Brain microvascular endothelial cell (primary cell): ENCODE measurements around the gene SLC35B2.

Experiments
- DNase-seq: peaks from one replicate; pipeline ENCODE4 v3.0.0-alpha.2; 2020
- H3K27ac ChIP-seq: fragments of 250-450 bp; sonication (Bioruptor Pico); 2 replicates; pipeline ENCODE4 v1.5.1; 2020; ENCODE audit warnings: mild to moderate bottlenecking, moderate library complexity
- H3K27me3 ChIP-seq: fragments of 250-450 bp; sonication (Bioruptor Pico); replicated peaks from 2 replicates; pipeline ENCODE4 v1.5.1; 2020; ENCODE audit warnings: mild to moderate bottlenecking
- H3K36me3 ChIP-seq: fragments of 250-450 bp; sonication (Bioruptor Pico); replicated peaks from 2 replicates; pipeline ENCODE4 v1.5.1; 2020; ENCODE audit warnings: mild to moderate bottlenecking
- H3K4me3 ChIP-seq: 2 replicates; pipeline ENCODE4 v1.5.1; 2011; ENCODE audit warnings: low read depth, mild to moderate bottlenecking, control low read depth, low read length, moderate library complexity
- in situ Hi-C: cut with HindIII; loops from 2 replicates; pipeline ENCODE4 v1.10.0; 2017; ENCODE audit warnings: low sequenced_read_pairs, low pct_ligation_motif_present
- TF ChIP-seq, protein P1 (sequence below): IDR thresholded peaks from 2 replicates; pipeline ENCODE4 v1.5.1; 2011; ENCODE audit warnings: low read depth, mild to moderate bottlenecking, moderate library complexity, low read length, control low read depth, inconsistent platforms; ENCODE audit errors: missing control alignments

SLC35B2 gene

GRCh38 chr6:44223319-44224028 lies 33.9 kb downstream of the SLC35B2 start, which contains the start of gene SLC29A1:
Gene SLC29A1 (plus strand): TSS chr6:44223595. CDS start chr6:44227314, 3,719 bp downstream.
- no peak for DNase-seq
- no peak within 1 kb of the TSS for H3K27ac ChIP-seq
- in situ Hi-C loops: no loop called here
- H3K36me3 ChIP-seq: no peaks in the 10 kb centered on the region
- TF ChIP-seq, protein P1, sequence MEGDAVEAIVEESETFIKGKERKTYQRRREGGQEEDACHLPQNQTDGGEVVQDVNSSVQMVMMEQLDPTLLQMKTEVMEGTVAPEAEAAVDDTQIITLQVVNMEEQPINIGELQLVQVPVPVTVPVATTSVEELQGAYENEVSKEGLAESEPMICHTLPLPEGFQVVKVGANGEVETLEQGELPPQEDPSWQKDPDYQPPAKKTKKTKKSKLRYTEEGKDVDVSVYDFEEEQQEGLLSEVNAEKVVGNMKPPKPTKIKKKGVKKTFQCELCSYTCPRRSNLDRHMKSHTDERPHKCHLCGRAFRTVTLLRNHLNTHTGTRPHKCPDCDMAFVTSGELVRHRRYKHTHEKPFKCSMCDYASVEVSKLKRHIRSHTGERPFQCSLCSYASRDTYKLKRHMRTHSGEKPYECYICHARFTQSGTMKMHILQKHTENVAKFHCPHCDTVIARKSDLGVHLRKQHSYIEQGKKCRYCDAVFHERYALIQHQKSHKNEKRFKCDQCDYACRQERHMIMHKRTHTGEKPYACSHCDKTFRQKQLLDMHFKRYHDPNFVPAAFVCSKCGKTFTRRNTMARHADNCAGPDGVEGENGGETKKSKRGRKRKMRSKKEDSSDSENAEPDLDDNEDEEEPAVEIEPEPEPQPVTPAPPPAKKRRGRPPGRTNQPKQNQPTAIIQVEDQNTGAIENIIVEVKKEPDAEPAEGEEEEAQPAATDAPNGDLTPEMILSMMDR: peak; percentile 10
- H3K27me3 ChIP-seq: no peaks in the 10 kb centered on the region
- peak within 1 kb of the TSS; percentile 51 for H3K4me3 ChIP-seq

- TF ChIP-seq, protein P1: no peak
- in situ Hi-C loops: no loop called here
- no peak for DNase-seq
- no peaks in the 10 kb centered on the region for H3K36me3 ChIP-seq
- H3K27me3 ChIP-seq: no peaks in the 10 kb centered on the region
- peak overlapping the region; percentile 51 for H3K4me3 ChIP-seq
- no peak overlapping the region for H3K27ac ChIP-seq
Observed at GRCh38 chr6:44222486-44223318, 34.6 kb downstream of the SLC35B2 start.

- TF ChIP-seq, protein P1: no peak
- in situ Hi-C loops: no loop called here
- H3K36me3 ChIP-seq: no peaks in the 10 kb centered on the region
- H3K27me3 ChIP-seq: no peaks in the 10 kb centered on the region
- H3K4me3 ChIP-seq: no peak overlapping the region
- DNase-seq: no peak
- no peak overlapping the region for H3K27ac ChIP-seq
Observed at GRCh38 chr6:44221961-44222335, 35.4 kb downstream of the SLC35B2 start.

- H3K4me3 ChIP-seq: no peak overlapping the region
- H3K27ac ChIP-seq: no peak overlapping the region
- DNase-seq: peak; percentile 58
- H3K27me3 ChIP-seq: no peaks in the 10 kb centered on the region
- TF ChIP-seq, protein P1: peak; percentile 91
- H3K36me3 ChIP-seq: no peaks in the 10 kb centered on the region
- in situ Hi-C loops: no loop called here
Observed at GRCh38 chr6:44221291-44221960, 35.9 kb downstream of the SLC35B2 start.

DNA sequence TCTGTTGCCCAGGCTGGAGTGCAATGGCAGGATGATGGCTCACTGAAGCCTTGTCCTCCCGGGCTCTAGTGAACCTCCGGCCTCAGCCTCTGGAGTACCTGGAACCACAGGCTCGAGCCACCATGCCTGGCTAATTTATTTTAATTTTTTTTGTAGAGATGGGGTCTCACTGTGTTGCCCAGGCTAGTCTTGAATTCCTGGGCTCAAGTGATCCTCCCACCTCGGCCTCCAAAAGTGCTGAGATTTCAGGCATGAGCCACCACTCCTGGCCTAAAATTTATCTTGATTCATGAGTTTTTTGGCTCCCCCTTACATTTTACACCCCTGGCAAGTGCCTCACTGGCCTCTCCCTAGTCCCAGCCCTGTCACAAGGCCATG lies 36.4 kb downstream of the SLC35B2 start:
- no peaks in the 10 kb centered on the region for H3K27me3 ChIP-seq
- no peaks in the 10 kb centered on the region for H3K36me3 ChIP-seq
- no peak overlapping the region for H3K27ac ChIP-seq
- TF ChIP-seq, protein P1: no peak
- in situ Hi-C loops: no loop called here
- no peak overlapping the region for H3K4me3 ChIP-seq
- no peak for DNase-seq
